GM20431 (cell line): ENCODE results near the gene PPP3CA.

Source experiments
- in situ Hi-C: fragments of 300-500 bp; cut with MseI, MboI; formaldehyde crosslinking; loops from one replicate; pipeline ENCODE4 v1.15.0; 2020; ENCODE audit warnings: low sequenced_read_pairs; ENCODE audit not compliant: unreplicated experiment

The PPP3CA gene

DNA sequence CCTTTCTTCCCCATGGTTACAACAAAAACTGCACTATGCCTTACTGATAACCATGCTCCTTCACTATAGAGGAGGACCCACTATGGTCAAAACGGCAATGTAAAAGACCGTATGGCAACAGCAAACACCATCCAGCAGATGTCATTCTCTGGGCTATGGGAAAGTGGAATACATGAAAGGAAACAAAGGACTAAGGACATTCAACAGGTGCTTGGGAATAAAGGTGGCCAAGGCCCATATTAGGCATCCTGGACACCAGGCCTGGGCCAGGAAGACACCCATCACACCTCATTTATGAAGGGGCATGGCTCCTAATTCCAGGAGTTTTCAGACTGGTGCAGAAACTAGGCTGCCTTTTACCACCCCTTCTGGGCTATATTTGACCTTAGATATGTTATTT lies 268.4 kb downstream of the PPP3CA start:
- in situ Hi-C loops: no loop called here

DNA sequence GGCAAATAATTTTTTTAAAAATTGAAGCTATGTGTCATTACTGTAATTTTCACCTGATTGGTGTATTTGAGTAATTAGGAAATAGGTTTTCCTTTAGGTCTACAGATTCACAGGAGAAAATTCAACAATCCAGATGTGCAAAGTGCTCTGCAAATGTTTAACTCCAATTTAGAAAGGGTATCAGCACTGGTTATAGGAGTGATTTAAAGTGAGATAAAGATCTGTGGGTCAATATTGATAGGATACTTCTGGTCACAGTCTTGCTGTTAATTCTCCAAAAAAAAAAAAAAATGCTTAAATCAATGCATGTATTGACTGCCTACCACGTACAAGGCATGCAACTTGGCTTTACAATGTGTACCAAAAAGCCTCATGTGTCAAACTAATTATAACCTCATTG lies 271.3 kb downstream of the PPP3CA start:
- in situ Hi-C loops: no loop called here

DNA sequence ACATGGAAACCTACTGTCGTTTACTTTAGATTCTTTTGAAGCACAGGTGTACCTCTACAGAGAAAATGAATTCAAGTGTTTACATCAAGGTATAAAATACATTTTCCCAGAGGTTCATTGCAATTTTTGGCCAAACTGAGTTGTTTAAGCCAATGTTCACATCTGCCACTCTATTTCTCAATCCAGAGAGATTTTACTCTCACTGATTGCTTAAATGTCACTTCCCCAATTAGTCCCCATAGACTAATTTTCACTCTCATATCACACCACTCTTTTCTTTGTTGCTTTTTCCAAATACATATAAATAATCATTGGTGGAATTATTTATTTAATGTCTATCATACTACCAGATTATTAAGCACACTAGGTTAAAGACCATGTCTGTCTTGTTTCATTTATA lies 271.8 kb downstream of the PPP3CA start:
- in situ Hi-C loops: no loop called here

DNA sequence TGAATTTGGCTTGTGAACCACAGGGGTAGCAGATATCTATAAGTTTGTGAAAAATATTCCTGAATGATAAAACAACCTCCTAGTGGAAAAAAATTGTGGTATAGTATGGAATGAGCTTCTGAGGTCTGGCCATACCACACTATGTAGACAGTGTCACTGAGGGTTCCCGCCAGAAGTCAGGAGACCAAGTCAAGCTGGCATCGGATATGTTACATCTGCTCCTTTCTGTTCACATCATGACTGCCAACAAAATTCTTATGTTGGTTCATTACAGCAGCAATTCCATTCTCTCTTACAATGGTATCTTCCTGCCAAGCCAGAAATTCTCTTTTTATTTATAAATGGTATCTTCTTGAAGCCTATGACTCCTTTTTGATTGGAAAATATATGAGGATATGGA lies 273.0 kb downstream of the PPP3CA start:
- in situ Hi-C loops: no loop called here

DNA sequence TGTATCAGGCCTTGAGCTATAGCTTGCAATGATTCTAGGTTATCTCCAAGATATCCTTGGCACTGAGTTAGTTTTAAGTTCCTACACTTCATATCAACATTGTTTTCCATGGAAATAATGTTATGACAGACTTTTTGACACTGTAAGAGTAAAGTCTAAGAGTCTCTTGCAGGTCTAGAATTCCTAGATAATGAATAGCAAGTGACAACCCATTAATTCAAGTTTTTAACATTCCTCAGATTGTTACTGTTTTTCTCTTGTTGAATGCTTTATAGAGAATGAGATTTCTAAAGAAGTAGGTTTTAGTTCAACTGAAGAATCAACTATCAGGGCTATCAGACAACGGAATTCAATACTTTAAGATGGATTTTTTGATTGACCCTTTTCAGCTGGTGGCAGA lies 276.1 kb downstream of the PPP3CA start:
- in situ Hi-C loops: no loop called here

DNA sequence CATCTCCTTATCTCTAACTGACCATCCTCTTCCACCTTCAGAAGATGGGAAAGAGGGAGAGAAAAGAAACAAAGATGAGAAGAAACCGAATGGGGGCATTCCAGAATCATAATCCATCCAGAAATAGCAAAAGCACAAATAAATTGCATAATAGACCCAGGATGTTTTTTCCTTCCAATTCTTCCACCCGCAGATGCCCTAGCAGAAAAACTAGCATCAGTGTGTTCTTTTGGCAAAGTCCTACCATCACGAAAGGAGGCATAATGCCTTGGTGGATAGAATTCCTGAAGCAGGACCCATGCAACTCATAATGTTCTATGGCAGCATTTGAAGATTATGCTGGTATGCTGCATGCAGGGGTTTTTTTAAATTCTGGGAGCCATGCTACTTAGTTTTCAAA lies 279.2 kb downstream of the PPP3CA start:
- in situ Hi-C loops: no loop called here

DNA sequence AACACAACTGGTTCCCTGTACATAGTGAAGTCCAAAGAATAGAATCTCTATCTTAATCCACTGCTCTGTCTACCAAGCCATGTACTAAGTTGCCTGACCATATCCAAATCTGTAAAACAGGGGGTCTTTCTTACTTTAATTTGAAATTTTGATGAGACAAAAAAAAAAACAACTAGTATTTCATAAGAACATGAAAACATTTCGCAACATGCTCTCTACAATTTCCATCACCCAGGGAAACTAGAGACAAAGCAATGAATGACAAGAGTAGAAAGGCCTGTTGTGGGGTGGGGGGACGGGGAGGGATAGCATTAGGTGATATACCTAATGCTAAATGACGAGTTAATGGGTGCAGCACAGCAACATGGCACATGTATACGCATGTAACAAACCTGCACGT lies 279.9 kb downstream of the PPP3CA start:
- in situ Hi-C loops: no loop called here

DNA sequence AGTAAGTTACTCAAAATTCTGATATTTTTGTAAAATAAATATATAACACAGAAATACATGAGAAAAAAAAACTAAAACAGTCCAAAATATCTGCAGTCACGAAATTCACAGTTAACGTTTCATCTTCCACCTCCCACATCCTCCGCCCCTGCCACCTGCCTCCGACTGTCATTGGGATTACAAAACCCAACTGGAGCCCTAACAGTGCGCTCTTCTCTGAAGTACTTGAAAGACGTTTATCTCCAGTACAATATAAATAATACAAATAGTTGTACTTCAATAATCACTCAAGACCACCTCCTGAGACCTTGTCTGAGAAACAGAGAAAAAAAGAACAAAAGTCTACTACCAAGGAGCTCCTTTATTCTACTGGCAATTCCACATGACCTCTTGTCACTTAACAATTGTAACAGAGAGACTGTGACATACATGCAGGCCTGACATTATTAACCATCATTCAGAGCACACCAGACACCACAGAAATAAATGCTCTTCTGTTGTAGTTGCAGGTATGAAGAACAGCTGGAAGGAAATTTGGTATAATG lies 280.6 kb downstream of the PPP3CA start:
- in situ Hi-C loops: no loop called here

DNA sequence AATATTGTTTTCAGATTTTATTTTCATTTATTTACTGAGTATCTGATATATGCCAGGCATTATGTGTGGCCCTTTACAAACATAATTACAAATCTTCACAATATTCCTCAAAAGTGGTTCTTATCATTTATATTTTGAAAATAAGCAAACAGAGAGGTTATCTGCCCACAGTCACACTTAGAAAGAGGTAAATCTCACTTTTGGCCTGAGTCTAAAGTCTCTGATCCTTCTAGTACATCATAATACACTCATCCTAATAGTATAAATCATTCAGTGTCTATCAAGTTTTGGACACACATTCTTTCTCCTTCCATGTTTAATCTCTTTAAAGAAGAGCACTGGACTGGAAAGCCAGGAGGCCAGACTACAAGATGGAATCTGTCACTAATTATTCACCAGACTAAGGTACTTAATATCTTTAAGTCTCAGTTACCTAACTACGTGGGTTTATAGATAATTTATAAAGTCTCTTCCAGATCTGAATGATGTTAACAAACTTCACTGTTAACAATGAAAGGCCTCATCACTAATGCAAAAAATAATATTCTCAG lies 281.3 kb downstream of the PPP3CA start:
- in situ Hi-C loops: no loop called here

DNA sequence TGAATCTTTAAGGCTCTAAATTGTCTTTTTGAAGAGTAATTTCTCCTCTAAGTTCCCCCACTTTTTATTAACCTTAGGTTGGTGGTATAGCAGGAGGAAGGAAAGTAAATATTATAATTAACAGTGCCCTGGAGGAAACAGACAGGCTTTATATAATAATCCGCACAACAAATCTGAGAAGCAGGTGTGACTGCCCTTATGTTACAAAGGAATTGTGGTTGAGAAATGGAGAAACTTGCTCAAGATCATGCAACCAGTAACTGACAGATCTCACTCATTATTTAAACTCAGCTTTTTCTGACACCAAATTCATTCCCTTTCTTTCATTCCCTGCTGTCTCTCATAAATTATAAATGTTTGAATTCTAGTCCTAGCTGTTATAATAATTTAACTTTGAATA lies 282.0 kb downstream of the PPP3CA start:
- in situ Hi-C loops: no loop called here

DNA sequence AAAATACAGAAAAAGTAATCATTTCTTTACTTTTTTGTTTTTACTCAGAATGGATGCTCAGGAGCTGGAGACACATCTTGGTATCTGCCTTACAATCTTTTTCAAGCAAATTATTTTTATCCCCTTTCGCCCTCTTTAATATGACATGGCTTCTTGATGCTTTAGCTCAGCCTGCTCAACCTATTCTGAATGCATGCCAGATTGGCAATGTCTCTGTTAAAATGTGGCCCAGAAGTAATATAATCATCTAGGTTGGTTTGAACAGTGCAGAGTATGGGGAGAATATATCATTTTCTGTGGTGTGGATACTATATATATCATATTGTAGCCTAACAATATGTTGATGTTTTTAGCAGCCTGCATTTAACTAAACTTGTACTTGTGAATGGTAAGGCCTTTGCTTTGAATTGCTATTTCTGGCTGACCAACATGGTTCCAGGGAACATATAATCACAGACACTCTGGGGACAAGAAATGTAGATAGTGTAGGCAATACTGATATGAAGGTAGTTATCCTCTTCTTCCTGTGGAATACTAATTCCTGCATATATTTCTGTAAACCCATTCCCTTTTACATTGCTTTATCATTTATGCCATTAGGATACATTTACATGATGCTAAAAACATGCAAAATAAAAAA lies 282.7 kb downstream of the PPP3CA start:
- in situ Hi-C loops: no loop called here

DNA sequence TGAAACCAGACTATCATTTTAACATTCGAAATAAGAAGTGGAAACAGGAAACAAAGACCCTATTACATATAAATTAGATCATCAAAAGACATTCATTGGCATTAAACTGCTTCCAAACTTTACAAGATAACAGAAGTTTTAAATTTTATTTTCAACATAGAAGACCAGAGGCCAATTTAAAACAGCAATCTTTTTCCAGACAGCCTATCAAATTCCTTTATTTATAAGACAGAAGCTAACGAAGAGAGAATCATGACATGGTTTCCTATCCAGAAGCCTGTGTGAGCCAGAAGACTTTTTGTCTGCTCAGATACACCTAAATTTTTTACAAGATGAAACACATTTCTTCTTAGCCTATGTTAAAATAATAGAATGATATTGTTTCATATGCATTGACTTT lies 291.9 kb downstream of the PPP3CA start:
- in situ Hi-C loops: no loop called here

DNA sequence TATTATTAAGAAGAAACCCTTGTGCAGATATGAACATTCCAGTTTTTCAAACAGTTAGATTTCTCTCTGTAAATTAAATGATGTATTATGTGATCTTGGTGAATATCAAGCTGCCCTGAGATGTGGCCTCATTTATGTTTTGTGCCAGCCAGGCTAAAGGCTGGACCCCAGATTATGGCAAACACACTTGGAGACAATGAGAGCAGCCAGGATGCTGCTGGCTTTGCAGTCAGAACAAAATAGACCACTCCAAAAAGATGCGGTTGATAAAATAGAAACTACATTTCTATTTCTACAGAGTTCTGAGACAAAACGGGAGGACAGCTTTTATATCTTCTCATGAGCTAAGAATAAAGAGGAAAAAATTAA lies 296.5 kb downstream of the PPP3CA start:
- in situ Hi-C loops: no loop called here

DNA sequence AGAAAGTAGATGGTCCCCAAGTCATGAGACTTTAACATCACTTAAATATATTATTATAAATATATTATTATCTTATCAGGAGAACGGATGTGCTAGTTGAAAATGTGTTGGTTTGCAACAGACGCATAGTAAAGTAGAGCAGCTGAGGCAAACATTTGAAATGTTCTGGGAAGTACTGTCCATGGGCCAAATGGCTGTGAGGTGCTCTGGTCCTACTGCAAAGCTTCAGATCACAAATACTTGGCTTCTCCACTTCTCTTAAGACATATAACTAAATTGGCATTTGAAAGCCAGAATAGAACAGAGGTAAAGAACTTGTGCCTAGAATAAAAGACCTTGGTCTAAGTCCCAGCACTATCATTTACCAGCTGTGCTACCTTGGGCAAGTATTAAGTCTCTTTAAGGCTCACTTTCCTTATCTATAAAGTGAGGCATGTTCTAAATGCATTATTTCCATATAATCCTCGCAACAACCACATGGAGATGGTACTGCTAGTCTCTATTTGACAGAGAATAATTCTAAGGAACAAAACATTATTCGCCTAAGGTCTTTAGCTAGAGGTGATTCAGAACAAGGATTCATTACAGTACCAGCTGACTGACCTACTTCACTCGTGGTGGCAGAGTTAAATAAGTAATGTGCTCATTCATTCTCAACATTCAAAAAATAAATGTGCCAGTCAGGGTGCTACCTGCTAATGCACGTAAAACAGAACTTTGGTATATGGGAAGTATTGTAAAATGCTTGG lies 297.1 kb downstream of the PPP3CA start:
- in situ Hi-C loops: no loop called here

DNA sequence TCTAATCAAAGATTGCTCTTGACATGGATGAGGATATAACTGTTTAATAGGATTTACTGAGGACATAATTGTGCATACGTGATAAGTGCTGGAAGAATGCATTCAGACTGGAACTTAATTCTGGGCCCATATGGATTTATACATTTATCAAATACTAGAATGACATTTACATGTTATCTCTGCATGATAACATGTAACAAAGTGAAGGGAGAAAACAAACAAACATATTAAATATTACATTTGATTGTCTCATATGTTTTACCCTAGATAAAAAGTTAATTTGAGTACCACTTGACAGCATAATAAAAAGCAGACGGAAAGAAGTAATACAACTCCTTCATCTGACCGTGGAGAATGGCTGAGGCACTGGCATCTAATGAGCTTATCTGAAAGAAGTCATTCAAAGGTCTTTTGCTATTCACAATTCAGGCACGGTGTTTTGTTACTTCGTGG lies 297.8 kb downstream of the PPP3CA start:
- in situ Hi-C loops: no loop called here

DNA sequence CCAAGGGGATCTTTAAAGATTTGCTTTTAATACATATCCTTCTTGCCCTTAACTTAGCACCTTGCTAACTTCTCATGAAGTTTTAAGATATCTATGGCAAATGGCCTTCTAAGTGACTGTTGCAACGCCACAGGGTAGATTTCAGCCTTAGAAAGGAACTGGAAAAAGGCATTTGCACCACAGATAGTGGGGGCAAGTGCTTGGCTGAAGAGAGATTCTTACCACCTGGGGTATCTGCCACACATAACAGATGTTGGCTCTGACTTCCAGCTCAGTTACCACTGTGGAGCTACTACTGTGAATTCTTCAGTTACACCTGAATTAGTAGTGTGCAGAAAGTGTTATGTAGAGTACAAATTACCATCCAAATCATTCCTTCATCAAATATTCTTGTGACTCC lies 302.6 kb downstream of the PPP3CA start:
- in situ Hi-C loops: no loop called here

DNA sequence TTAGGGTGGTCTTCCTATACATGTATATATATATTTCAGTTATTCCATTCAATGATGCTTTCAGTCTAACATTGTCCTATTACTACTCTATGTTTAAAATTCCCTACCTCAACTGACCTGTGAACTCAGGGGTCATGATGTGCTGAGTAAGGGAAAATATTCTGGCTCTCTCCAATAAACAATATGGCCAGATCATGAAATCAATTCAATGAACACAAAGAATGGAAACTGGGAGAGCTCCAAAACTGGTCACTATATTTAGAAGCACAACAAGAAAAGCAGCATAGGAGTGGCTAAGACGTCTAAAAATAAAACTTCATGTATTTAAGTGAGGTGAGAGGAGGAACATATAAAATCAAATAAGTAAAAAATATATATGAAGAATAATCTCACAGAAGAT lies 304.5 kb downstream of the PPP3CA start:
- in situ Hi-C loops: no loop called here

DNA sequence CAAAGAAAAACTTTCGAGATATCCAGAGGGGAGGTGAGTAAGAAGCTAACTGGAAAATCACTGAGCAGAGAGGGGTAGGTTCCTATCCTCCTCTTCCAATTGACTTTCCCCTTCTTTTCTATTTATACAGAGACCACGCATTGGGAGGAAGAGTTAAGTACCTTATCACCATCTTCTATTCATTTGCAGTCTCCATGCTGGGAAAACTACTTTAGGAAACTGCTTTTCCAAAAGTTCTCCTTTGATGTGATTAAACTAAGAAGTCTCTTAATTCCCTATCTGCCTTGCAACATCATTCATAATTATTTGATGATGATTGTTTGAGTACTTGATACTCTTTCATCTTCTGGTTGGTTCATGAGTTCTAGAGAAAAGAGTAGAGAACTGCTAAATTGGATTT lies 306.6 kb downstream of the PPP3CA start:
- in situ Hi-C loops: no loop called here

DNA sequence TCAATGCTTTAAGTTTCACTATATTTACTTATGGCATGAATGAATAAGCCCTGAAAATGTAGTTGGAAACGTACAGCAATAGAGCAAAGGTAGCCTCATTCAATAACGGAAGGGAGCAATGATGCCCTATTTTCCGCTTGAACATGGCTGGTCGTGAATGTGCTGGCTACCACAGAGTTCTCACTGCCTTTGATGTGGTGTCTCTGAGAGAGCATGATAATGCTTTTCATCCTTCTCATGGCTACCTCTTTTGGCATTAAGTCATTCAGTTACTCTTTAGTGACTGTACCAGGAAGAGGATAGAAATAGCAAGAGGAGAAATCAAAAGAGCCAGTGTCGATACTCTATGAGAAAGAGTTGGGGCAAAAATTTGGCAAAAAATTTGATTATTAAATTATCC lies 308.0 kb downstream of the PPP3CA start:
- in situ Hi-C loops: no loop called here

DNA sequence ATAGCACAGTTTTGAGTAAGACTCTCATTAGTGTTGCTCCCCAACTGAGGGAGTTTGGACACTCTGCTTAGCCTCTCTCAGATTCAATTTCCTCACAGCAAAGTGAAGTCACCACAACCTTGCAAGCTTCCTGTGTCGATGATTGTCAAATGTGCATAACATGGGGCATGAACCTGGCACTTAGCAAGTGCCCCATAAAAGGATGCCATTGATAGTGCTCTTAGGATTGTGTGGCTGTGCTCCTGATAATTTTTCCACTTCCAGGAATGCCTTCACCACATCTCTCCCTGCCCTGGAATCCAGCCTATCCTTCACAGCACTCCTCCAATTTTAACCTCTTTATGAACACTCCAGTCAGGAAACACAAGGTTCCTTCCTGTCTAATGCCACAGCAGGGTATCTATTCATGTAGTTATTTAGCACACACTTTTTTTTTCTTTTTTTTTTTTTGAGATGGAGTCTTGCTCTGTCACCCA lies 309.4 kb downstream of the PPP3CA start:
- in situ Hi-C loops: no loop called here

DNA sequence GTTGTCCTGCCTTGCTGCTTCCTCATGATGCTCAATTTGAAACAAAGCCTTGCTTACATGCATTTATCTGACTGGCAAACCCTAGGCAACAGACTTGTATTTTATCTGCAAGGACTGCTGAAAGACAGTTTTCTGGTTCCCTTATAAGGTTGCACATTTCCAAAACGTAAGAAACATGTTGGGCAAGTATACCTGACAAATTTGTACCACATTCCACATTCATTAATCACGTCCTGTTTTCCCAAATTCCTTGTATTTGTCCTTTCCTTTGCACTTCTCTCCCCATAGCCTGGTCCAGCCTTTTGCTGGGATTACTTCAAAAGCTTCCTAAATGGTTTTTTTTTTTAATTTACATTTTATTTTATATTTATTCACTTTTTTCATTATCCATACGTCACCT lies 310.1 kb downstream of the PPP3CA start:
- in situ Hi-C loops: no loop called here
